Glomerular visceral epithelial cell (primary cell): ENCODE results near the gene LRP8.

Experiments
- DNase-seq: peaks from one replicate; pipeline ENCODE4 v3.0.0-alpha.2; 2016; ENCODE audit errors: extremely low spot score

LRP8 gene

DNA sequence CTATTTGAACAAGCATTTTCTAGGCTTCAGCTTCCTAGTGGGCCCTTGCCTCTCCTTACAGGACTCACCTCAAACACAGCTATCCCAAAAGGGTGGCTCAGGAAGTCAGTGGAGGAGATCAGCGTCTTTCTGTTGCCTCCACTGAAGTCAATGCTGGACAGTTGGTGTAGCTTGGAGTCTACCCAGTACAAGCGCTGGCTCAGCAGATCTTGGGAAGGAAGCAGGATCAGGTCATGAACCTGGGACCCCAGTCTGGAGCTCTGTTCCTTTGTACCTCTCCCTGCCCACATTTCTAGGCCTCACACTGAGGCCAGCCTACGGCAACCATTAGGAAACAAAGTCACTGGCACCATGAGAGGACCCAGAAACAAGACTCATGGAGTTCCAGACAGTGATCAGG is 65.9 kb downstream of the LRP8 start:
- DNase-seq = no peak

DNA sequence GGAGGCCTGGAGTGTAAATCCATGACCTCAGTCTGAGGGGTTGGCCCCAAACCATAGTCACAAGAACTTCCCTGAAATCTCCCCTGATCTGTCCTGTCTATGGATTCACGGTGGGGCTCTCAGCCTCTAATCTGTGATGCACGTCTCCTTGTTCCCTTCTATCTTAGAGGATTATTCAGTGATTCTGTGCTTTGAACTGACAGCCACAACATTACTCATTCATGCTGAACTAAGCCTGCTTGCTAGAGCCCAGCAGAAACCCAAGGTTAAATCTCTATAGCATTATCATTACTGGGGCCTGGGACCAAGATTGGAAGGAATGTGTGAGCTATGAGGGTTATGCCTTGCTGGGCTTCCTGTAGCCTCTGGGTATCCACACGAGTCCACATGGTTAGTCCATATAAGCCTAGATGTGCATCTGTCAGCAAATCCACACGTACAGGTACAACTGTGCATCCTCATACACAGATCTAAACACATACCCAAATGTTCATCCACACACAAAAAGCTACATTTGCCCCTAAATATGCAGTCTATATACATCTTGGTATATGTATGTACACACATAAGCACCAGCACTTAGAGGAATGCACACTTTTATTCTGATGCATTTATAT is 67.1 kb downstream of the LRP8 start:
- no peak for DNase-seq

- DNase-seq = no peak
Measured at GRCh38 chr1:53259932-53260331, 67.9 kb downstream of the LRP8 start.

DNA sequence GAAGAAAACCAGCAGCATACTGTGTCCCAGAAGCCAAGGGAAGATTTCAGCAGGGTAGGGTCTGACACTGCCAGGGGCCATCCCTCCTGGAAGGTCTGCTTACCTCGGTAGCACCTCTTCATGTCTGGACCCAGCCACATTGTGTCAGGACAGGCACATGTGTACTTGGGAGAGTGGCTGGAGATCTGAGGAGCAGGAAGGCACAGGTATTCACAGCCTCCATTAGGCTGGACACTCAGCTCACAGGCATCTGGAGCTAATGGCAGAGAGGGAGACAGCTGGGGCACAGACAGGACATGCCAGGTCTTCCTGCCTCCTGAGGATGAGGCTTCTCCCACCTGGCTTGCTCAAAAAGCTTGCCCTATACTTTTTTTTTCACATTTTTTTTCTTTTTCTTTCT is 69.7 kb downstream of the LRP8 start:
- no peak for DNase-seq

GRCh38 chr1:53257454-53258081 is 70.3 kb downstream of the LRP8 start:
- DNase-seq = no peak

GRCh38 chr1:53256511-53257453 is 71.1 kb downstream of the LRP8 start:
- DNase-seq = no peak

- DNase-seq = no peak
Measured at GRCh38 chr1:53255031-53255430, 72.8 kb downstream of the LRP8 start.

DNA sequence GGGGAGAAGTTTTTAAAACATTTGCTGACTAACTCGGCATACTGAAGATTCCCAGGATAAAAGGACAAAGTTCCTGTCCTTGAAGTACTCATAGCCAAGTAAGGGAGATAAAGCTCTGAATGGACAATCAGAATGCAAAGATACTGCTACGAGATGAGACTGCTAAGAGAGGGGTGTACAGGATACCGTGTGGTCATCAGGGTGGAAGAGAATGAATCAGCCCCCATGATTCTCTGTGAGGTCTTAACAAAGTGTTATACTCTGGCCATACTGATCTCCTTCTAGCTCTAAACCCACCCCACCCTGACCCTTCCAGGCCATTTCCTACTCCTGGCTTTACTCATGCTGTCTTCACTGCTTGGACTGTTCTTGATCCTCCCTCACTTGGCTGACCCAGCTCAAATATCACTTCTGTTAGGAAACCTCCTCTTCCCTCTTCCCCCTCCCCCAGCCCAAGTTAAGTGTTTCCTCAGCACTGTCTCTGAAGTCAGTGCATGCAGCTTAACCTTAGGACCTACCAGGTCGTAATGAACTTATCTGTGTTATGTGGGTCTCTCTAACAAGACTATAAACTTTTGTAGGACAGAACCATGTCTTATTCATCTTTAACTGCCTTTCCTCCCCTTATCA is 73.7 kb downstream of the LRP8 start:
- DNase-seq = no peak

- no peak for DNase-seq
Measured at GRCh38 chr1:53250325-53250724, 77.5 kb downstream of the LRP8 start.

DNA sequence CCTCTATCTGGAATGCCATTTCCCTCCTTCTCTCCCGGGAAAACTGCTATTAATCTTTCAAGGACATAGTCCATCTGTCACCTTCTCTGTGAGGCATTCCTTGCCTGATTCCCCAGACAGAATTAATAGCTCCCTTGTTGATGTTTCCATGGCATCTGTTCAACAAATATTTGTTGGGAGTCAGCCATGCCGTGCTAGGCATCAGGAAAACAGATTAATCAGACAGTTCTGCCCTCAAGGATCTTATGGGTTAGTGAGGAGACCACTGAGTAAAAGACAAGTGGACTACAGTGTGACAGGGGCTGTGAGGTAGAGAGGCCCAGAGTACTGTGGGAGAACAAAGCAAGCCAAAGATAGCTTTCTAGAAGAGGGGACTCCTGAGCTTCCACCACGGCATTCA is 78.2 kb downstream of the LRP8 start:
- DNase-seq = no peak

- peak; percentile 77 for DNase-seq
Measured at GRCh38 chr1:53246261-53247134, 81.4 kb downstream of the LRP8 start.

DNA sequence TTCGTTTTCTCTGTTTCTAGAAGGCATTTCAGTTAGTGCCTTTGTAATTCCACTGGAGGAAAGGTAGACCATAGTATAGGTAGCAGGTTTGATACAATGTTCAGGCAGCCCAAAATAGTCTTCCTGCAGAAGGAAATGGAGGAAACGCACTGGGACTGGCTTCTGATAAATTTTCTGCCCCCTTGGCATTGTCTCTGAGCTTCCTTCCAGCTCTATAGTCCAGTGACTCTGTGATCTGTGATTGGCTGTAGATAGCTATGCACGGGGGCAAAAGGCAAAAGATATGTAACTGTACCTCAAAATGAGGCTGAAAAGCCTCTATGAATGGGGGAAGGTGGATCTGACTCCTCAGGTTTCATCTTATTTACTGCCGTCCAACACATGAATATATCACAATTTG is 83.7 kb downstream of the LRP8 start:
- DNase-seq = no peak

DNA sequence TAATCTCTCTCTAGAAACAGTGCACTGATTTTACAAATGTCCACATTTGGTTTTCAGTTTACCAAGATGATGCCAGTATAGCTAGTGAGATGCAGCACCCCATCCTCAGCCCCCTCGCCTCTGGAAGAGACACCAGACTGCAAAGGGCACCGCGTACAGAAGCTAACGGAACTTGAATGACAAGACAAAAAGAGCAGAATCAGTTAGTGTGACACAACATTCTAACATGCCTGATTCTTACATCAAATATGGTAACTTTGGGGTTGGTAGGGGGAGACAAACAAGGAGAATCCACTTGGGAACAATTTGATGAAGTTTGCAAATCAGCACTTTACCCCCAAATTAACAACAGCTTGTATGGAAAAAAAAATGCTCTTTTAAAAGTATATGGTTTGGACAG is 85.5 kb downstream of the LRP8 start:
- DNase-seq = no peak

GRCh38 chr1:53241828-53242227 is 86.0 kb downstream of the LRP8 start:
- no peak for DNase-seq

GRCh38 chr1:53238197-53239155 is 89.4 kb downstream of the LRP8 start, which contains the start of gene MAGOH:
TSS of gene MAGOH (minus strand) at chr1:53238518. CDS start at chr1:53238448, 70 bp downstream.
- peak; percentile 95 for DNase-seq

GRCh38 chr1:53237638-53238037 is 90.2 kb downstream of the LRP8 start:
- no peak for DNase-seq

DNA sequence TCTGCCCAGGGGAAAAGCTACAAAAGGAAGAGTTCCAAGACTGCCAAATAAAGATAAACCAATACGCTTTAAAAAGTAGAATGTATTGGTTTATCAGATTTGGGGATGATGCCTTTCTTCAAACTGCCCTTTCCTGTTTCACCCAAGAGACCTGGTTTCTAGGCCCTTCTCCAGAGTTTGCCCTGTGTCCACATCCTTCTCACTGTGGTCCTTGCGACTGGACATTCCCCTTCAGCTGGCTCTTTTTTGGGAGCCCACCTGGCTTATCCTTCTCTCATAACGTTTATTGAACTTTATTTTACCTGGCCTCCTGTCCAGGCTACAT is 106.9 kb downstream of the LRP8 start:
- no peak for DNase-seq

DNA sequence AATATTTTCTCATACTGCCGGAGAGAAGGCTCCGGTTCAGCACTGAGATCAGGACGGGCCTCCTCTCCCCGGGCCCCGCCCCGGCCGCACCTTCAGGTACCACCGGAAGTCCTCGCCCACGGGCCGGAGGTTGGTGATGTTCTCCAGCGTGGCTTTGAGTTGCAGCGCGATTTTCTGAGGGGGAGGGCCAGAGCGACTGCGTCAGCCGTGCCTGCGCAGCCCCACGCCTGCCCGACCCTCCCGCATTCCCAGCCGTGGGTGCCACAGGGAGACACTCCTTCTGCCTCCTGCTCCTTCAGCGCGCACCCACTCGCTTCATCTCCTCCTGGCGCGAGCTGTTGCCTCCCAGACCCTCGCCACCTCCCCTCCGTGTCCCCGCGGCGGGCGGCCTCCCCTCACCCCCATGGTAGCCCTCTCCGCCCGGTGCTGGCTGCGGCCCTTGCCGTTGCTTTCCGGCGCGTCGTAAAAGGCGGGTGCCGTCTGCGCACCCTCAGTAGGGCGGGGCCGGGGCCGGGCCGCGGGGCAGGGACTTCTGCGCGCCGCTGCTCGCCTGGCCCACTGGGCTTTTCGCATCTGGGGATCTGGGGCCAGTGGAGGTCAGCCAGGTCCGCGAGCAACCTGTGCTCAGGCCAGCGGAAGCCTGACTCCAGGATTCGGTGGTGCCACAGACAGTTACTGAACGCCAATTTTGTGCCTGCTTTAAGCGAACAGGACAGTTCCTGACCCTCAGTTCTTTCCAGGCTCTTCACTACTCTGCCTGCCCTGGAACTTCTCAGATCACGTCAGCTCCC is 107.5 kb downstream of the LRP8 start, which contains the start of gene CZIB:
CZIB (minus strand) TSS at position 464 of the 791 bp plus-strand sequence; CDS start at position 405, 59 bp downstream.
- peak; percentile 92 for DNase-seq

DNA sequence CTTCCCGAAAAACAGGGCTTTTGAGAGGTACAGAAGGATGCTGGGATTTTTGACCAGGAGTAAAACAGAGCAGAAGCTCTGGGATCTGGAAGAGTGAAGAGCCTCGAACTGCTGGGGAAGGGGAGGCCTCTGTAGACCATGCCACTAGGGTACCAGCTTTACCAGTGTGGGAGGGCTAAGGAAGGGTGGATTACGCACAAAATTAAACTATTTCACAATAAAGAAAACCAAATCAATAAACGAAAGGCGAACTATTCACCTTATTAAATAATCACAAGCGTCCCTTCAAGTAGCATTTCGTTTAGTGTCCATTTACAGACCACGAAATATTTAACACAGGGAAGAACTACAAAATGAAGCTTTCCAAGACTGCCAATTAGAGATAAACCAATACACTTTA is 108.2 kb downstream of the LRP8 start:
- no peak for DNase-seq
